ENCODE data around the gene FAM163B. TPM values are rescaled to one million over a fixed set of nuclear protein-coding genes. Genes with fewer than 3 reads are reported as not detected.
"Not testable (repeated sequence)": the region's sequence is repeated elsewhere in the genome, so short reads cannot be mapped to it uniquely, and the experiment has no call there.

Gene FAM163B
- total RNA-seq, 1 donor from 2014 or later, result 16.5 TPM

GRCh38 chr9:133566817-133567216 lies 42.4 kb downstream of the FAM163B start:
- DNase-seq, result no peak

GRCh38 chr9:133566382-133566781 lies 42.8 kb downstream of the FAM163B start:
- DNase-seq, result no peak

GRCh38 chr9:133564451-133565116 lies 44.6 kb downstream of the FAM163B start:
- no peak for DNase-seq

GRCh38 chr9:133563814-133564213 lies 45.4 kb downstream of the FAM163B start:
- DNase-seq, result not testable (repeated sequence)

GRCh38 chr9:133563291-133563796 lies 45.8 kb downstream of the FAM163B start:
- DNase-seq, result no peak

GRCh38 chr9:133562611-133563290 lies 46.4 kb downstream of the FAM163B start:
- no peak for DNase-seq

GRCh38 chr9:133561976-133562554 lies 47.1 kb downstream of the FAM163B start:
- DNase-seq, result no peak

GRCh38 chr9:133560944-133561343 lies 48.2 kb downstream of the FAM163B start:
- no peak for DNase-seq

- DNase-seq, result peak; percentile 47
Measured at GRCh38 chr9:133560311-133560710, 48.9 kb downstream of the FAM163B start.

GRCh38 chr9:133558191-133559126 lies 50.7 kb downstream of the FAM163B start:
- peak; percentile 68 for DNase-seq

- no peak for DNase-seq
Measured at GRCh38 chr9:133557581-133557980, 51.6 kb downstream of the FAM163B start.

GRCh38 chr9:133556354-133556753 lies 52.8 kb downstream of the FAM163B start:
- DNase-seq, result no peak

- DNase-seq, result no peak
Measured at GRCh38 chr9:133554729-133555128, 54.5 kb downstream of the FAM163B start.

GRCh38 chr9:133553973-133554713 lies 55.0 kb downstream of the FAM163B start:
- DNase-seq, result no peak

- no peak for DNase-seq
Measured at GRCh38 chr9:133553123-133553522, 56.1 kb downstream of the FAM163B start.

GRCh38 chr9:133552236-133552635 lies 57.0 kb downstream of the FAM163B start:
- DNase-seq, result no peak

- DNase-seq, result no peak
Measured at GRCh38 chr9:133551446-133551845, 57.7 kb downstream of the FAM163B start.

GRCh38 chr9:133547116-133547515 lies 62.1 kb downstream of the FAM163B start:
- DNase-seq, result no peak

GRCh38 chr9:133546287-133546680 lies 62.9 kb downstream of the FAM163B start:
- DNase-seq, result no peak

- no peak for DNase-seq
Measured at GRCh38 chr9:133545494-133546286, 63.5 kb downstream of the FAM163B start.

All from occipital lobe (tissue), 2 donors.